Prostate gland (tissue), 2 donors: ENCODE measurements around the gene NAP1L4. TPM values are rescaled to one million over a fixed set of nuclear protein-coding genes. Genes with fewer than 3 reads are reported as not detected.

Experiments
- DNase-seq: peaks from one replicate; pipeline ENCODE4 v3.0.0-alpha.2; 2019; ENCODE audit warnings: low spot score
- H3K27ac ChIP-seq, 2 donors: fragments of 200-600 bp; sonication (generic); 2 replicates each; pipeline ENCODE4 v1.5.1; 2017 to 2019
- H3K27me3 ChIP-seq: fragments of 200-600 bp; sonication (generic); replicated peaks from 2 replicates; pipeline ENCODE4 v1.5.1; 2019; ENCODE audit not compliant: insufficient read depth
- H3K36me3 ChIP-seq, 2 donors: fragments of 200-600 bp; sonication (generic); 1 replicate in 1 of 2; 2 replicates in 1 of 2; pipeline versions ENCODE4 v1.5.1 to v1.8.1; 2017 to 2019
- H3K4me1 ChIP-seq: fragments of 200-600 bp; sonication (generic); replicated peaks from 2 replicates; pipeline ENCODE4 v1.5.1; 2019
- H3K4me3 ChIP-seq, 2 donors: fragments of 200-600 bp; sonication (generic); 2 replicates each; pipeline ENCODE4 v1.5.1; 2017 to 2019
- H3K9me3 ChIP-seq: fragments of 200-600 bp; sonication (generic); 2 replicates; pipeline ENCODE4 v1.5.1; 2017
- CTCF ChIP-seq, 4 experiments: fragments of 200-600 bp in 2 of 4; fragments of 450-650 bp in 2 of 4; sonication (generic) in 2 of 4; IDR thresholded peaks; 1 replicate in 3 of 4; 2 replicates in 1 of 4; pipeline ENCODE4 v1.5.1; 2016 to 2019; ENCODE audit warnings: antibody characterized with exemption in 4 of 4, mild to moderate bottlenecking in 2 of 4, moderate library complexity in 2 of 4
- POLR2A ChIP-seq: fragments of 450-650 bp; IDR thresholded peaks from one replicate; pipeline ENCODE4 v1.6.1; 2016; ENCODE audit warnings: antibody characterized with exemption, mild to moderate bottlenecking
- POLR2AphosphoS5 ChIP-seq: sonication (generic); formaldehyde crosslinking; IDR thresholded peaks from one replicate; pipeline ENCODE4 v1.6.1; 2017; ENCODE audit warnings: antibody characterized with exemption
- WGBS: methylation state at CpG from one replicate; pipeline ENCODE4 v1.1.5; 2018; 5-methylcytosine and 5-hydroxymethylcytosine counted together
- intact Hi-C: fragments of 100-400 bp; cut with DNase I; formaldehyde crosslinking; loops from one replicate; pipeline ENCODE4 v1.14.2; 2022
- total RNA-seq, 2 donors: library from RNA; depleted of rRNA; stranded (reverse); fragments of >200 nt; gene quantifications; one replicate each; pipeline ENCODE4 v1.1.0, GENCODE V29; 2016

NAP1L4 gene
- total RNA-seq, 2 donors from 2014 or later, result 103 to 131 TPM

GRCh38 chr11:2920343-2920742, 71.8 kb downstream of the NAP1L4 start:
- 89% methylated on average over 12 of the region's 12 CpGs for WGBS
- no peaks in the 10 kb centered on the region for H3K4me1 ChIP-seq
- H3K36me3 ChIP-seq, result no peaks in the 10 kb centered on the region
- H3K4me3 ChIP-seq, result no peak overlapping the region
- no peak for DNase-seq
- H3K9me3 ChIP-seq, result no peaks in the 10 kb centered on the region
- intact Hi-C loops, result no loop called here
- TF ChIP-seq POLR2A (no peak), POLR2AphosphoS5 (no peak), CTCF (IDR thresholded peaks at IDR 0.05) (no peak)
- H3K27ac ChIP-seq, result no peak overlapping the region
- H3K27me3 ChIP-seq, result no peaks in the 10 kb centered on the region

GRCh38 chr11:2919837-2920236, 72.3 kb downstream of the NAP1L4 start:
- Histone ChIP-seq H3K4me1 (no peaks in the 10 kb centered on the region), H3K27me3 (no peaks in the 10 kb centered on the region), H3K4me3 (no peak overlapping the region), H3K27ac (no peak overlapping the region), H3K36me3 (no peaks in the 10 kb centered on the region), H3K9me3 (no peaks in the 10 kb centered on the region)
- DNase-seq, result no peak
- TF ChIP-seq POLR2AphosphoS5 (no peak), POLR2A (no peak), CTCF (IDR thresholded peaks at IDR 0.05) (no peak)
- 89% methylated on average over 13 of the region's 13 CpGs for WGBS
- intact Hi-C loops, result no loop called here

- Histone ChIP-seq H3K4me3 (no peak overlapping the region), H3K4me1 (no peaks in the 10 kb centered on the region), H3K27me3 (no peaks in the 10 kb centered on the region), H3K27ac (no peak overlapping the region), H3K9me3 (no peaks in the 10 kb centered on the region), H3K36me3 (no peaks in the 10 kb centered on the region)
- WGBS, result 96% methylated on average over 9 of the region's 9 CpGs
- no peak for TF ChIP-seq POLR2AphosphoS5
- no peak for TF ChIP-seq CTCF (IDR thresholded peaks at IDR 0.05)
- TF ChIP-seq POLR2A, result no peak
- intact Hi-C loops, result no loop called here
- no peak for DNase-seq
These were observed 72.9 kb downstream of the NAP1L4 start for GRCh38 chr11:2919188-2919587.

- no peak for DNase-seq
- Histone ChIP-seq H3K4me3 (no peak overlapping the region), H3K36me3 (no peaks in the 10 kb centered on the region), H3K27me3 (no peaks in the 10 kb centered on the region), H3K9me3 (no peaks in the 10 kb centered on the region), H3K27ac (no peak overlapping the region), H3K4me1 (peaks cover 7% of the 10 kb centered on the region)
- TF ChIP-seq POLR2A (no peak), POLR2AphosphoS5 (no peak), CTCF (IDR thresholded peaks at IDR 0.05) (no peak)
- 82% methylated on average over 18 of the region's 25 CpGs for WGBS
- intact Hi-C loops, result no loop called here
These were observed 74.2 kb downstream of the NAP1L4 start for GRCh38 chr11:2917842-2918490.

- WGBS, result 92% methylated on average over 16 of the region's 16 CpGs
These were observed 75.1 kb downstream of the NAP1L4 start for GRCh38 chr11:2916892-2917645.

More at GRCh38 chr11:2916892-2917645, 75.1 kb downstream of the NAP1L4 start:
- no peaks in the 10 kb centered on the region for H3K36me3 ChIP-seq
- no peaks in the 10 kb centered on the region for H3K9me3 ChIP-seq
- peaks cover 13% of the 10 kb centered on the region for H3K4me1 ChIP-seq
- intact Hi-C loops, result no loop called here
- no peak for TF ChIP-seq POLR2A
- TF ChIP-seq POLR2AphosphoS5, result no peak
- TF ChIP-seq CTCF (IDR thresholded peaks at IDR 0.05), result no peak
- H3K4me3 ChIP-seq, result no peak overlapping the region
- no peaks in the 10 kb centered on the region for H3K27me3 ChIP-seq
- DNase-seq, result no peak
- no peak overlapping the region for H3K27ac ChIP-seq
